ENCODE data around the gene MVB12B.
"Not testable (repeated sequence)": the region's sequence is repeated elsewhere in the genome, so short reads cannot be mapped to it uniquely, and the experiment has no call there.

Gene MVB12B

DNA sequence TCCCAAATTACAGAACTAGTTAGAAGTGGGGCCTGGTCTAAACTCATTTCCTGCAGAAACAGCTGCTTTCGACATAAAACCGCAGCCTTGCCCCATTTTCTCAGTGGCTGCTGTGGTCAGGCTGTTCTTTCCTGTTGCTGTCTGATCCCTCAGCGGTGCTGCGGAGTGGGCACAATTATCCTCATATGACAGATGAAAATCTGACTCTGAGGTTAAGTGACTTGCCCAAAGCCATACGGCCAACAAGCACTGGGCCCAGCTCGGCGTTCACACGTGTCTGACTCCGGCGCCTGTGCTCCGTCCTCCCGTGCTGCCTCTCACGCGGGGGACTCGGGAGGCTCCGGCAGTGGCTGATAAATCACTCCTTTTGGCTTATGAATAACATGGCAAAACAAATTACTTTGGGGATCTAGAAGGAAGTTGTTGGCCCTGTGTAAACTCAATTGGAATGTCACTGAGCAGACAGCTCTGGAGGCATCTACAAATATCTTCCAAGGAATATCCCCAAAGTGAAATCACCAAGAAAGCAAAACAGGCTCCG lies 144.5 kb downstream of the MVB12B start:
- POLR2A ChIA-PET (ENCODE audit: low non-redundant PET), result no interaction called here
- TF ChIP-seq, protein P1, sequence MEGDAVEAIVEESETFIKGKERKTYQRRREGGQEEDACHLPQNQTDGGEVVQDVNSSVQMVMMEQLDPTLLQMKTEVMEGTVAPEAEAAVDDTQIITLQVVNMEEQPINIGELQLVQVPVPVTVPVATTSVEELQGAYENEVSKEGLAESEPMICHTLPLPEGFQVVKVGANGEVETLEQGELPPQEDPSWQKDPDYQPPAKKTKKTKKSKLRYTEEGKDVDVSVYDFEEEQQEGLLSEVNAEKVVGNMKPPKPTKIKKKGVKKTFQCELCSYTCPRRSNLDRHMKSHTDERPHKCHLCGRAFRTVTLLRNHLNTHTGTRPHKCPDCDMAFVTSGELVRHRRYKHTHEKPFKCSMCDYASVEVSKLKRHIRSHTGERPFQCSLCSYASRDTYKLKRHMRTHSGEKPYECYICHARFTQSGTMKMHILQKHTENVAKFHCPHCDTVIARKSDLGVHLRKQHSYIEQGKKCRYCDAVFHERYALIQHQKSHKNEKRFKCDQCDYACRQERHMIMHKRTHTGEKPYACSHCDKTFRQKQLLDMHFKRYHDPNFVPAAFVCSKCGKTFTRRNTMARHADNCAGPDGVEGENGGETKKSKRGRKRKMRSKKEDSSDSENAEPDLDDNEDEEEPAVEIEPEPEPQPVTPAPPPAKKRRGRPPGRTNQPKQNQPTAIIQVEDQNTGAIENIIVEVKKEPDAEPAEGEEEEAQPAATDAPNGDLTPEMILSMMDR (conservative IDR thresholded peaks at IDR 0.05; ENCODE audit: low read depth), result no peak
- no peak overlapping the region for H3K27ac ChIP-seq
- CTCF ChIA-PET, result interaction anchor here (0.6 to 1.1 kb wide), 2 partner anchors 8 to 15 kb away, joined by 3 to 4 read pairs; no protein-coding TSS in a partner anchor
- DNase-seq (ENCODE audit: low spot score), result no peak

DNA sequence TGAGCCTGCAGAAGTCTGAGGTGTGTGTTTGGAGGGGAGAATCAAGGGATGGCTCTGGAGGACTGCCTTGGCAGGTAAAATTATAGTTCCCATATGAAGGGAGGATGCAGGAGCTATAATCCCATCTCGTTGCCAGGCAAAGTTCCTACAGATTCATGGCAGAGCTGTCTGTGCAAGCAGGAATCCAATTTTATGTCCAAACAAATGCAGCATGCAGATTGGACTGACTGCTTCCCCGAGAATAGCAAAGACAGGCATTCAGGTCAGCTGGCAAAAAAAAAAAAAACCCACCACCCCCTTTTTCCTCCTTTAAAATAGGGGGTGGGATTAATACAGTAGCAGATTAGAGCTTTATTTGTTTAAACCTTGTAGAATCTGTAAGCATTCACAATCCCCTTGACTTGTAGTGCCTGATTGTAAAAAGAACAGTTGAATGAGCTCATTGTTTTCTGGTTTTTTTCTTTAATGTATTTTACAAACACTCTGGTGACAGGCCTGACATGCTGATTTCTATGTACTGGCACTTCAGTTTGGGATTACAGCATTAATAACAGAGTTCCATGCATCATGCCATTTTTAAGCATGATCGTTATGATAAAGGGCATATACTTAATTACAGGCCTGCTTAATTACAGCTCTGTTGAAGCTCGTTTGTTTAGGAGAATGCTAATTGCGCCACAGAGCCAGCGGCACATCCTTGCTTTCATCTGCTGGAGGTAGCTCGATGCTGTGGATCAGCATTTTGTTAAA lies 145.7 kb downstream of the MVB12B start:
- CTCF ChIA-PET, result interaction anchor here (0.5 to 1.1 kb wide), 4 partner anchors 13 to 32 kb away, joined by 3 to 4 read pairs (median 4); no protein-coding TSS in a partner anchor
- TF ChIP-seq, protein P1 (conservative IDR thresholded peaks at IDR 0.05; ENCODE audit: low read depth), result no peak
- no peak for DNase-seq (ENCODE audit: low spot score)
- no peak overlapping the region for H3K27ac ChIP-seq
- POLR2A ChIA-PET (ENCODE audit: low non-redundant PET), result no interaction called here

DNA sequence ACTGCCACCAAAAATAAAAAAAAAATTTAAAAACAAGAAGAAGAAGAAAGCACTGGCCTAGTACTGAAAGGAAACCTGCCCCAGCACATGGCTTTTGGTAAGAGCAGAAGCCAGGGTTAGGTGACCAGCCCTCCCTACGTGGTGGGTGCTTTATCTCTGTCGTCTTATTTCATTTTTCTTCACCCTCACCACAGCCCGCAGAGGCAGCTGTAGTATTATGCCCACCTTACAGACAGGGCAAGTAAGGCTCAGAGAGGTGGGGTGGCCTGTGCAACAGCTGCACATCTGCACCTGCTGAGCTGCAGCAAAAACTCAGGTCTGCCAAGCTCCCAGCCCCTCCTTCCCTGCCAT lies 146.3 kb downstream of the MVB12B start:
- TF ChIP-seq, protein P1 (conservative IDR thresholded peaks at IDR 0.05; ENCODE audit: low read depth), result no peak
- H3K27ac ChIP-seq, result no peak overlapping the region
- ChIA-PET POLR2A (ENCODE audit: low non-redundant PET) (no interaction called here), CTCF (interaction anchor here (1.1 kb wide), 1 partner anchor 24 kb away, joined by 3 read pairs; no protein-coding TSS in a partner anchor)
- DNase-seq (ENCODE audit: low spot score), result no peak

DNA sequence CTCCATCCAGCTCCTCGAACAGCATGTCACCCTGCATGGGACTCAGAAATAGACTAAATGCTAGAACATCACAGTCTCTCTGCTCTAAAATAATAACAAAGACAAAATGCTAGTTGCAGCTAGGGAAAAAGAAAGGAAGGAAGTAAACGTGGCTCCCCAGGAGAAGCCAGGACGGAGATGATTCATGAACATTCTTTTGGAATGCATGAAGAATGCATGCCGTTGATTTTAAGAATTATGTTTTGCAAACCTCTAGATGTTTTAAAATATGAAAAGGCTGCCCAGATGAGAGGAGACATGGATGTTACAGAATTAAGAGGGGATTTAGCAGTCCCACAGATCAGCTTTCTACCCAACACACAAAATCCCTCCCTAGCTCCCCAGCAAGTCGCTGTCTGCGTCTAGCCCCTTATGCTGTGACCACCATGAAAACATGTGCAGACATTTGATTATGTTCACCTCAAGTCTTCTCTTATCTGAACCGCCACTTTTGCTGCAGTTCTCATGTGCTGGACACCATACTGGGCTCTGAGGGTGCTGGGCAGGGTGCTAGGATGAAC lies 147.7 kb downstream of the MVB12B start:
- H3K27ac ChIP-seq, result no peak overlapping the region
- TF ChIP-seq, protein P1 (conservative IDR thresholded peaks at IDR 0.05; ENCODE audit: low read depth), result no peak
- CTCF ChIA-PET, result interaction anchor here (1.0 kb wide), 1 partner anchor 17 kb away, joined by 10 read pairs; no protein-coding TSS in a partner anchor
- peak; percentile 67 for DNase-seq (ENCODE audit: low spot score)
- POLR2A ChIA-PET (ENCODE audit: low non-redundant PET), result no interaction called here

DNA sequence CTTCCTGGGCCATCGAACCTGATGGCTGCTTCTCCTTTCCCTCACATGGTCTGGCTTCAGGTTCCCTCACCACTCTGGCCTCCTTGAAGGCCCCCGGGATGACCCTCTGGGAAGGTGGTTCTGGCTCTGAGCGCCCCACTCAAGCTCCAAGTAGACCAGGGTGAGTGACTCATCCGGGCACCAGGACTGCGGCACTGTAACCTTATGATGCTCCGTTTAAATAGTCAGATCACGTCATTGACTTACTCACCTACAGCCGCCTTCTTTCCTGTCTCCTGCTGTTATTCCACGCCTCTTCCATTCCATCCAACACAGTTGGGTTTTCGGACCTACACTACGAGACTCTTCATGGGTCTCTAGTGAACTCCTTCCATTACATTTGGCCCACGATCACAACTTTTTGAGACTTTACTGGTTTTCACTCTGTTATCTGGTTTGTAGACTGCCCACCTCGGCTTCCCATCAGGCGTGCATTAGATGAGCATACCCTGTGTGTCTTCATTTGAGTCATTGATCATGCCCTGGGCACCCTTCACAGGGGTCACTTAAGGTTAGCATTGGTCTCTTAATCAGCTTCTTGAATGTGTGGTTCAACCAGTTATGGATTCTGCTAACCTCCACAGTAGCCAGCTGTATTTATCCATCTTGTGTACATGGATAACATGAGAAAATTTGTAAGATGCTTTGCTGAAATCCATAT lies 148.3 kb downstream of the MVB12B start:
- no peak overlapping the region for H3K27ac ChIP-seq
- ChIA-PET POLR2A (ENCODE audit: low non-redundant PET) (no interaction called here), CTCF (interaction anchor here (0.6 to 1.0 kb wide), 3 partner anchors 16 to 1092 kb away, joined by 3 to 10 read pairs (median 6); no protein-coding TSS in a partner anchor)
- TF ChIP-seq, protein P1 (conservative IDR thresholded peaks at IDR 0.05; ENCODE audit: low read depth), result no peak
- peak; percentile 85 for DNase-seq (ENCODE audit: low spot score)

DNA sequence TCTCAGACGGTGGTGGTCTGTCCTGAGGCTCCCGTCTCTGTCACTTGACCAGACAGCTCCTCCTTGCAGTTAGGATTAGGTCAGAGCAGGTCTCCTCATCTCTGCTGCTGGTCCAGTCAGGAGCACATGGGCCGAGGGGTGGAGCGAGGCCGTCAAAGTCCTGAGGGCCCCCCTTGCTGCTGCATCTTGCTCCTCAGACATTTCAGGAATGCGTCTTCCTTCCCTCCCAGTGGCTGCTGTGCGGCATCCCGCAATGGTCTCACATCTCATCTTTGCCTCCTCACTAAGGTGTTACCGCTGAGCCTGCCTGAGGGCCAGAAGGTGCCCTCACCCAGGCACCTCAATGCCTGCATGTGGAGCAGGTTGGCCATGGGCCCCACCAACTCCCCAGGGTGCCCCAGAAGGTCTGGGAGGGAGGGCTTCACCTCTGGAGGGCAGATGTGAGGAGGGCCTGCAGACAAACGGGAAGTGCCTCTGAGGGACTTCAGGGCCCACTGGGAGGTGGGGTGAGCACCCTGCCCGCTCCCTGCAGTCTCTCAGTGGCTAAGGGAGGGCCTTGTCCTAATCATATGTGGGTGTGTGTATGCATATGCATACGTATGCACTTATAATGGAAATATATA lies 149.4 kb downstream of the MVB12B start:
- ChIA-PET CTCF (no interaction called here), POLR2A (ENCODE audit: low non-redundant PET) (no interaction called here)
- H3K27ac ChIP-seq, result no peak overlapping the region
- TF ChIP-seq, protein P1 (conservative IDR thresholded peaks at IDR 0.05; ENCODE audit: low read depth), result no peak
- no peak for DNase-seq (ENCODE audit: low spot score)

DNA sequence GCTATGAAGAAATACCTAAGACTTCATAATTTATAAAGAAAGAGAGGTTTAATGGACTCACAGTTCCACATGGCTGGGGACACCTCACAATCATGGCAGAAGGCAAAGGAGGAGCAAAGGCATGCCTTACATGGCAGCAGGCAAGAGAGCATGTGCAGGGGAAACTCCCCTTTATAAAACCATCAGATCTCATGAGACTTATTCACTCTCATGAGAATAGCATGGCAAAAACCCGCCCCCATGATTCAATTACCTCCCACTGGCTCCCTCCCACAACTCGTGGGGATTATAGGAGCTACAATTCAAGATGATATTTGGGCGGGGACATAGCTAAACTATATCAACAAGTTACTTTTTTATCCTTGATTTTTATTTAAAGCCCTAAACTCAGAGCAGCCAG lies 150.8 kb downstream of the MVB12B start:
- H3K27ac ChIP-seq; DNase-seq (ENCODE audit: low spot score); POLR2A ChIA-PET (ENCODE audit: low non-redundant PET); CTCF ChIA-PET: not testable (repeated sequence)

Data from RWPE1 (cell line).